H9 (cell line): ENCODE measurements around the gene RNF145. TPM values are rescaled to one million over a fixed set of nuclear protein-coding genes. Genes with fewer than 3 reads are reported as not detected.

Experiments
- DNase-seq: peaks from one replicate; pipeline ENCODE4 v3.0.0-alpha.2; 2017
- H2AFZ ChIP-seq: one replicate; pipeline ENCODE4 v1.6.1; 2013; ENCODE audit warnings: mild to moderate bottlenecking, low read length, control low read depth, moderate library complexity
- H2AK5ac ChIP-seq: 2 replicates; pipeline ENCODE4 v1.6.1; 2013; ENCODE audit warnings: low read length, control low read depth, mixed read lengths; ENCODE audit not compliant: insufficient read length
- H2BK120ac ChIP-seq: one replicate; pipeline ENCODE4 v1.6.1; 2013; ENCODE audit warnings: low read depth, mild to moderate bottlenecking, low read length, control low read depth, inconsistent platforms; ENCODE audit not compliant: poor library complexity, severe bottlenecking
- H2BK12ac ChIP-seq: 2 replicates; pipeline ENCODE4 v1.6.1; 2013; ENCODE audit warnings: low read length, control low read depth, mixed read lengths, low read depth; ENCODE audit not compliant: insufficient read length
- H2BK15ac ChIP-seq: 2 replicates; pipeline ENCODE4 v1.6.1; 2013; ENCODE audit warnings: low read depth, low read length, control low read depth
- H2BK20ac ChIP-seq: one replicate; pipeline ENCODE4 v1.6.1; 2013; ENCODE audit warnings: low read depth, mild to moderate bottlenecking, low read length, control low read depth, inconsistent platforms; ENCODE audit not compliant: poor library complexity, severe bottlenecking
- H2BK5ac ChIP-seq: 2 replicates; pipeline ENCODE4 v1.6.1; 2013; ENCODE audit warnings: low read length, control low read depth, mixed read lengths; ENCODE audit not compliant: insufficient read length
- H3K14ac ChIP-seq: 2 replicates; pipeline ENCODE4 v1.6.1; 2013; ENCODE audit warnings: low read length, control low read depth; ENCODE audit not compliant: insufficient read depth
- H3K18ac ChIP-seq: 2 replicates; pipeline ENCODE4 v1.6.1; 2013; ENCODE audit warnings: low read depth, mild to moderate bottlenecking, mixed read lengths, low read length, control low read depth; ENCODE audit not compliant: insufficient read length
- H3K23ac ChIP-seq: 2 replicates; pipeline ENCODE4 v1.6.1; 2013; ENCODE audit warnings: low read length, control low read depth, mixed read lengths, low read depth; ENCODE audit not compliant: insufficient read length
- H3K23me2 ChIP-seq: 2 replicates; pipeline ENCODE4 v1.6.1; 2013; ENCODE audit warnings: low read depth, mild to moderate bottlenecking, mixed read lengths, low read length, control low read depth; ENCODE audit not compliant: insufficient read length, poor library complexity, severe bottlenecking
- H3K27ac ChIP-seq: 2 replicates; pipeline ENCODE4 v1.5.1; 2013; ENCODE audit warnings: low read length, control low read depth, mixed read lengths, low read depth; ENCODE audit not compliant: insufficient read length
- H3K27me3 ChIP-seq: 2 replicates; pipeline ENCODE4 v1.6.1; 2013; ENCODE audit warnings: low read length, control low read depth, inconsistent platforms; ENCODE audit not compliant: insufficient read depth
- H3K4ac ChIP-seq: 2 replicates; pipeline ENCODE4 v1.6.1; 2013; ENCODE audit warnings: low read depth, mild to moderate bottlenecking, control low read depth, inconsistent platforms, low read length, moderate library complexity
- H3K4me1 ChIP-seq: 2 replicates; pipeline ENCODE4 v1.6.1; 2013; ENCODE audit warnings: low read length, control low read depth, inconsistent platforms; ENCODE audit not compliant: insufficient read depth
- H3K4me2 ChIP-seq: 2 replicates; pipeline ENCODE4 v1.6.1; 2013; ENCODE audit warnings: low read length, control low read depth, mixed read lengths; ENCODE audit not compliant: insufficient read length, insufficient read depth
- H3K56ac ChIP-seq: 2 replicates; pipeline ENCODE4 v1.6.1; 2013; ENCODE audit warnings: low read depth, mild to moderate bottlenecking, mixed read lengths, low read length, control low read depth; ENCODE audit not compliant: insufficient read length
- H3K79me1 ChIP-seq: 2 replicates; pipeline ENCODE4 v1.6.1; 2013; ENCODE audit warnings: low read depth, mild to moderate bottlenecking, moderate library complexity, low read length, control low read depth, inconsistent platforms; ENCODE audit not compliant: insufficient read depth, poor library complexity, severe bottlenecking
- H3K79me2 ChIP-seq: 2 replicates; pipeline ENCODE4 v1.6.1; 2013; ENCODE audit warnings: low read length, control low read depth, inconsistent platforms; ENCODE audit not compliant: insufficient read depth
- H3K9ac ChIP-seq: 2 replicates; pipeline ENCODE4 v1.6.1; 2013; ENCODE audit warnings: low read length, control low read depth, mixed read lengths; ENCODE audit not compliant: insufficient read length; ENCODE audit errors: extremely low read depth
- H3K9me3 ChIP-seq: one replicate; pipeline ENCODE4 v1.6.1; 2013; ENCODE audit warnings: low read depth, low read length, inconsistent platforms; ENCODE audit not compliant: control insufficient read depth
- H3T11ph ChIP-seq: one replicate; pipeline ENCODE4 v1.6.1; 2013; ENCODE audit warnings: mild to moderate bottlenecking, low read length, control low read depth, inconsistent platforms
- H4K20me1 ChIP-seq: one replicate; pipeline ENCODE4 v1.6.1; 2013; ENCODE audit not compliant: control insufficient read depth, insufficient read length, insufficient read depth
- H4K5ac ChIP-seq: 2 replicates; pipeline ENCODE4 v1.6.1; 2013; ENCODE audit warnings: low read depth, mild to moderate bottlenecking, mixed read lengths, low read length, control low read depth; ENCODE audit not compliant: insufficient read length
- H4K8ac ChIP-seq: replicated peaks from 2 replicates; pipeline ENCODE4 v1.6.1; 2013; ENCODE audit warnings: low read length, control low read depth, mixed read lengths, low read depth; ENCODE audit not compliant: insufficient read length
- H4K91ac ChIP-seq: 2 replicates; pipeline ENCODE4 v1.6.1; 2013; ENCODE audit warnings: low read depth, mild to moderate bottlenecking, moderate library complexity, mixed read lengths, low read length, control low read depth; ENCODE audit not compliant: insufficient read length
- H3K27ac Mint-ChIP-seq, 3 experiments: 2 replicates in 2 of 3; 3 replicates in 1 of 3; pipeline ENCODE4 v1.8.0; 2020 to 2021; ENCODE audit warnings: mixed read lengths in 3 of 3, mild to moderate bottlenecking in 1 of 3, moderate library complexity in 1 of 3
- H3K27me3 Mint-ChIP-seq: 2 replicates; pipeline ENCODE4 v1.8.0; 2021; ENCODE audit warnings: low read depth, mild to moderate bottlenecking, moderate library complexity, mixed read lengths
- H3K36me3 Mint-ChIP-seq, 3 experiments: 2 replicates in 2 of 3; 3 replicates in 1 of 3; pipeline ENCODE4 v1.8.0; 2020 to 2021; ENCODE audit warnings: low read depth in 3 of 3, mixed read lengths in 3 of 3; ENCODE audit not compliant: insufficient read depth in 1 of 3
- H3K4me1 Mint-ChIP-seq, 2 experiments: 2 replicates each; pipeline ENCODE4 v1.8.0; 2020; ENCODE audit warnings: mixed read lengths in 2 of 2
- H3K4me3 Mint-ChIP-seq, 2 experiments: 2 replicates in 1 of 2; 3 replicates in 1 of 2; pipeline ENCODE4 v1.8.0; 2020 to 2021; ENCODE audit warnings: mild to moderate bottlenecking in 2 of 2, mixed read lengths in 2 of 2, moderate library complexity in 1 of 2
- H3K9me3 Mint-ChIP-seq, 2 experiments: 2 replicates in 1 of 2; 3 replicates in 1 of 2; pipeline ENCODE4 v1.8.0; 2020; ENCODE audit warnings: mild to moderate bottlenecking in 2 of 2, mixed read lengths in 2 of 2, moderate library complexity in 1 of 2
- CTCF ChIP-seq: fragments of 200-600 bp; sonication (generic); conservative IDR thresholded peaks from 3 replicates; pipeline ENCODE4 v1.8.0; 2021; ENCODE audit warnings: antibody characterized with exemption, mild to moderate bottlenecking
- whole genome bisulfite sequencing: extraction: QIAGEN DNeasy Blood & Tissue Kit; methylation state at CpG from one replicate; pipeline ENCODE4 v1.1.7; 2013; ENCODE audit warnings: missing lambda C conversion rate, low lambda C conversion rate, mixed read lengths; ENCODE audit not compliant: insufficient read length; ENCODE audit errors: extremely low coverage; 5-methylcytosine and 5-hydroxymethylcytosine counted together
- total RNA-seq: library from RNA; stranded (reverse); gene quantifications from 2 replicates; pipeline ENCODE4 v1.2.1, GENCODE V29; 2021

The RNF145 gene
- total RNA-seq, 1 experiment from 2014 or later, result 59.1 TPM

GRCh38 chr5:159149085-159149484 lies 60.3 kb downstream of the RNF145 start:
- no peak overlapping the region for H3K27ac ChIP-seq
- H3K79me2 ChIP-seq, result no peaks in the 10 kb centered on the region
- no peaks in the 10 kb centered on the region for H3K27me3 ChIP-seq
- no peaks in the 10 kb centered on the region for H3K36me3 Mint-ChIP-seq
- no peak overlapping the region for H2BK5ac ChIP-seq
- WGBS, result no CpG with 5 or more reads among the region's 7 CpGs
- H2BK15ac ChIP-seq, result no peak overlapping the region
- H3K9me3 ChIP-seq, result no peaks in the 10 kb centered on the region
- no peaks in the 10 kb centered on the region for H3K23me2 ChIP-seq
- H4K20me1 ChIP-seq, result no peaks in the 10 kb centered on the region
- no peak overlapping the region for H4K8ac ChIP-seq
- no peak overlapping the region for H3K4ac ChIP-seq
- H4K91ac ChIP-seq, result no peak overlapping the region
- no peak for DNase-seq
- no peak for TF ChIP-seq CTCF
- H3K9ac ChIP-seq, result no peak overlapping the region
- H3K4me1 Mint-ChIP-seq, result 0 out of 4 replicates have a peak, but pooled peaks cover 0 to 2% of the 10 kb centered on the region in 2 experiments
- no peak overlapping the region for H3K4me2 ChIP-seq
- no peak overlapping the region for H3K4me3 Mint-ChIP-seq
- H2AFZ ChIP-seq, result no peak overlapping the region
- no peak overlapping the region for H2BK20ac ChIP-seq
- no peak overlapping the region for H2AK5ac ChIP-seq
- no peak overlapping the region for H3T11ph ChIP-seq
- H3K27ac Mint-ChIP-seq, result no peak overlapping the region
- H3K4me1 ChIP-seq, result no peaks in the 10 kb centered on the region
- H3K23ac ChIP-seq, result no peak overlapping the region
- no peak overlapping the region for H3K18ac ChIP-seq
- H3K79me1 ChIP-seq, result no peaks in the 10 kb centered on the region
- peaks cover 6% of the 10 kb centered on the region for H3K27me3 Mint-ChIP-seq
- no peak overlapping the region for H3K14ac ChIP-seq
- no peak overlapping the region for H2BK120ac ChIP-seq
- no peak overlapping the region for H4K5ac ChIP-seq
- H3K56ac ChIP-seq, result no peak overlapping the region
- peaks cover 0 to 3% of the 10 kb centered on the region in 2 experiments; a peak in 2 of 5 replicates for H3K9me3 Mint-ChIP-seq
- no peak overlapping the region for H2BK12ac ChIP-seq
